ENCODE data around the gene XYLT1.
"Not testable (repeated sequence)": the region's sequence is repeated elsewhere in the genome, so short reads cannot be mapped to it uniquely, and the experiment has no call there.

The XYLT1 gene

GRCh38 chr16:17488506-17488905 is 17.7 kb upstream of the XYLT1 start:
- H3K4me3 ChIP-seq: no peak overlapping the region
- no peak overlapping the region for H3K27ac ChIP-seq
- TF ChIP-seq, protein P1, sequence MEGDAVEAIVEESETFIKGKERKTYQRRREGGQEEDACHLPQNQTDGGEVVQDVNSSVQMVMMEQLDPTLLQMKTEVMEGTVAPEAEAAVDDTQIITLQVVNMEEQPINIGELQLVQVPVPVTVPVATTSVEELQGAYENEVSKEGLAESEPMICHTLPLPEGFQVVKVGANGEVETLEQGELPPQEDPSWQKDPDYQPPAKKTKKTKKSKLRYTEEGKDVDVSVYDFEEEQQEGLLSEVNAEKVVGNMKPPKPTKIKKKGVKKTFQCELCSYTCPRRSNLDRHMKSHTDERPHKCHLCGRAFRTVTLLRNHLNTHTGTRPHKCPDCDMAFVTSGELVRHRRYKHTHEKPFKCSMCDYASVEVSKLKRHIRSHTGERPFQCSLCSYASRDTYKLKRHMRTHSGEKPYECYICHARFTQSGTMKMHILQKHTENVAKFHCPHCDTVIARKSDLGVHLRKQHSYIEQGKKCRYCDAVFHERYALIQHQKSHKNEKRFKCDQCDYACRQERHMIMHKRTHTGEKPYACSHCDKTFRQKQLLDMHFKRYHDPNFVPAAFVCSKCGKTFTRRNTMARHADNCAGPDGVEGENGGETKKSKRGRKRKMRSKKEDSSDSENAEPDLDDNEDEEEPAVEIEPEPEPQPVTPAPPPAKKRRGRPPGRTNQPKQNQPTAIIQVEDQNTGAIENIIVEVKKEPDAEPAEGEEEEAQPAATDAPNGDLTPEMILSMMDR (IDR thresholded peaks at IDR 0.05): no peak
- DNase-seq (ENCODE audit: low spot score): no peak

- no peak overlapping the region for H3K27ac ChIP-seq
Measured at GRCh38 chr16:17483351-17483750, 12.6 kb upstream of the XYLT1 start.

GRCh38 chr16:17482341-17482740 is 11.6 kb upstream of the XYLT1 start:
- not testable (repeated sequence) for H3K4me3 ChIP-seq; DNase-seq (ENCODE audit: low spot score); H3K27ac ChIP-seq

More at GRCh38 chr16:17483351-17483750, 12.6 kb upstream of the XYLT1 start:
- TF ChIP-seq, protein P1 (IDR thresholded peaks at IDR 0.05): no peak
- no peak overlapping the region for H3K4me3 ChIP-seq
- DNase-seq (ENCODE audit: low spot score): no peak

GRCh38 chr16:17481736-17482135 is 11.0 kb upstream of the XYLT1 start:
- DNase-seq (ENCODE audit: low spot score): no peak
- TF ChIP-seq, protein P1 (IDR thresholded peaks at IDR 0.05): no peak
- Histone ChIP-seq H3K27ac (no peak overlapping the region), H3K4me3 (no peak overlapping the region)

DNA sequence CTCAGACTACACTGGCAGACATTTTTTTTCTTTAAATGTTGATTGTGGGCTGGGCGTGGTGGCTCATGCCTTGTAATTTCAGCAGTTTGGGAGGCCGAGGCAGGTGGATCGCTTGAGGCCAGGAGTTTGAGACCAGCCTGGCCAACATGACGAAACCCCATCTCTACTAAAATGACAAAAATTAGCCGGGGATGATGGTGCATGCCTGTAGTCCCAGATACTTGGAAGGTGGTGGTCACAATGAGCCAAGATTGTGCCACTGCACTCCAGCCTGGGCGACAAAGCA is 6.4 kb upstream of the XYLT1 start:
- DNase-seq (ENCODE audit: low spot score); H3K4me3 ChIP-seq; H3K27ac ChIP-seq: not testable (repeated sequence)

DNA sequence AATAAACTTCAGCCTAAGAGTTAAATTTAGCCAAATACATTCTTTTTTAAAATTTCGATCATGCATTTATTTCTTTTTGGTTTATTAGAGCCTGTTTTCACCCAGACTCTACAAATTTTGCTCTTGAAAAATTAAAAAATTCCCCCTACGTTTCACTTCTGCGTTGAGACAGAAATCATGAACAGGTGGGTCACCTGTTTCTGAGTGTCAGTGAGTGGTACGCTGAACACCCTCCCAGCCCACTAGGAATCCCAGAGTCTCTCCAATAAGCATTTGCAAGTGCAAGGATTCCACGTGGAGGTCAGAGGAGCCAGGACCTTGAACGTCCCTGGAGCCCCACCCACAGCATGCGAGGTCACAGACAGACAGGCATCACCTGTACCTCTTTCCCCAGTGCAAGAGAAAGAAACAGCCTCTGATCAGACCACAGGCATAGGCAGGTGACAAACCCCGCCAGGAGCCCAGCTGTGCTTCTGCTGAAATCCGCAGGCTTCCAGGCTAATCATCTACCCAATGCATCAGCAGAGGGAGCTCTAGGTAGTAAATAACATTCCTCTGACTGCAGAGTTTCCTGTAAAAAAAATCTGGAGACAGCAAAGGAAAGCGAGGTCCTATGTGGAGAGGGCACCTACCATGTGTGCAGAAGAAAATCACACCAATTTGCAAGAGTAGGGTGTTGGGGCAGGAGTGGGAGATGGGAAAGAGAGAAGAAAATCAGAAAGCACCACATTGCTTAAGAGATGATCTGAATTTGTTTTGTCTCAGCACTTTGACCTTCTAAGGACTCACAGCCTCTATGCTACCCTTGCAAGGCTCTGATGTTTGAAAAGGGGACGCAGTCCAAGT is 5.9 kb upstream of the XYLT1 start:
- no peak for DNase-seq (ENCODE audit: low spot score)
- TF ChIP-seq, protein P1 (IDR thresholded peaks at IDR 0.05): peak; percentile 20
- H3K4me3 ChIP-seq: no peak overlapping the region
- H3K27ac ChIP-seq: no peak overlapping the region

- no peak for DNase-seq (ENCODE audit: low spot score)
- no peak overlapping the region for H3K27ac ChIP-seq
- TF ChIP-seq, protein P1 (IDR thresholded peaks at IDR 0.05): no peak
Measured at GRCh38 chr16:17475104-17475503, 4.3 kb upstream of the XYLT1 start.

GRCh38 chr16:17474572-17474971 is 3.8 kb upstream of the XYLT1 start:
- H3K4me3 ChIP-seq: no peak overlapping the region
- DNase-seq (ENCODE audit: low spot score): no peak
- no peak overlapping the region for H3K27ac ChIP-seq
- TF ChIP-seq, protein P1 (IDR thresholded peaks at IDR 0.05): no peak

More at GRCh38 chr16:17475104-17475503, 4.3 kb upstream of the XYLT1 start:
- no peak overlapping the region for H3K4me3 ChIP-seq
